HepG2 (cell line): Measurements from ENCODE around the gene ZNF74.

ENCODE experiments used
- CAMTA2 ChIP-seq: sonication (generic); formaldehyde crosslinking; IDR thresholded peaks from 2 replicates; pipeline ENCODE4 v1.4.0; 2020; ENCODE audit warnings: mild to moderate bottlenecking, missing genetic modification reagents, borderline replicate concordance
- CHCHD3 ChIP-seq: sonication (generic); formaldehyde crosslinking; IDR thresholded peaks from 2 replicates; pipeline ENCODE4 v1.8.0; 2022; ENCODE audit warnings: mild to moderate bottlenecking, missing genetic modification reagents, moderate library complexity
- CTCF ChIP-seq: sonication (generic); formaldehyde crosslinking; IDR thresholded peaks from 2 replicates; pipeline ENCODE4 v1.5.0; 2020; ENCODE audit warnings: mild to moderate bottlenecking, missing genetic modification reagents, moderate library complexity
- E2F1 ChIP-seq: sonication (generic); formaldehyde crosslinking; IDR thresholded peaks from 2 replicates; pipeline ENCODE4 v1.5.0; 2020; ENCODE audit warnings: missing genetic modification reagents
- EZH2 ChIP-seq: conservative IDR thresholded peaks from 2 replicates; pipeline ENCODE4 v1.6.1; 2012; ENCODE audit warnings: mild to moderate bottlenecking, low read depth, low read length, moderate library complexity
- STAT5B ChIP-seq: sonication (generic); formaldehyde crosslinking; IDR thresholded peaks from 2 replicates; pipeline ENCODE4 v1.4.0; 2020; ENCODE audit warnings: missing genetic modification reagents
- ZBTB7A ChIP-seq: sonication (generic); formaldehyde crosslinking; IDR thresholded peaks from 2 replicates; pipeline ENCODE4 v1.8.0; 2022; ENCODE audit warnings: mild to moderate bottlenecking, missing genetic modification reagents
- ZNF282 ChIP-seq: fragments of 450-650 bp; IDR thresholded peaks from 2 replicates; pipeline ENCODE4 v1.6.1; 2018; ENCODE audit not compliant: partially characterized antibody
- ZNF775 ChIP-seq: sonication (generic); formaldehyde crosslinking; IDR thresholded peaks from 2 replicates; pipeline ENCODE4 v1.4.0; 2020; ENCODE audit warnings: missing genetic modification reagents, mild to moderate bottlenecking, moderate library complexity, borderline replicate concordance
- ZZZ3 ChIP-seq: sonication (generic); formaldehyde crosslinking; IDR thresholded peaks from 2 replicates; pipeline ENCODE4 v1.4.0; 2020; ENCODE audit warnings: missing genetic modification reagents, mild to moderate bottlenecking, borderline replicate concordance

- no peak for TF ChIP-seq CTCF (CRISPR knock-in tag)
- TF ChIP-seq ZNF282: no peak
- TF ChIP-seq ZNF775 (CRISPR knock-in tag): no peak
- TF ChIP-seq EZH2: no peak
- TF ChIP-seq ZBTB7A: no peak
- no peak; the same call in 1 of the 2 replicates for TF ChIP-seq STAT5B
- no peak for TF ChIP-seq ZZZ3 (CRISPR knock-in tag)
- no peak; the same call in 1 of the 2 replicates for TF ChIP-seq E2F1 (CRISPR knock-in tag)
- no peak; the same call in 1 of the 2 replicates for TF ChIP-seq CAMTA2 (CRISPR knock-in tag)
- no peak for TF ChIP-seq CHCHD3
These were observed at the start of gene ZNF74 for GRCh38 chr22:20393705-20394476.
